Activated T-helper 1 cell treated with anti-CD3 and anti-CD28 coated beads, Interleukin-12 subunit alpha, Interleukin-12 subunit beta, Interleukin-2, Interleukin-4 antibody, amounts not matched to agents 30 ng/mL and 10 ng/mL and 1 ng/mL, durations not matched to agents 14 hours and 24 hours and 36 hours (primary cell): Measurements from ENCODE around the gene FAM228A. TPM values are rescaled to one million over a fixed set of nuclear protein-coding genes. Genes with fewer than 3 reads are reported as not detected.
"Not testable (repeated sequence)": the region's sequence is repeated elsewhere in the genome, so short reads cannot be mapped to it uniquely, and the experiment has no call there.

Experiments
- DNase-seq: peaks from one replicate; pipeline ENCODE4 v3.0.0; 2021; ENCODE audit warnings: low spot score
- H3K27ac Mint-ChIP-seq: one replicate; pipeline ENCODE4 v1.8.0; 2021; ENCODE audit warnings: mild to moderate bottlenecking, mixed read lengths
- H3K27me3 Mint-ChIP-seq: one replicate; pipeline ENCODE4 v1.8.0; 2022; ENCODE audit warnings: mild to moderate bottlenecking, moderate library complexity, mixed read lengths; ENCODE audit not compliant: insufficient read depth
- H3K36me3 Mint-ChIP-seq: one replicate; pipeline ENCODE4 v1.8.0; 2021; ENCODE audit warnings: low read depth, mixed read lengths
- H3K4me1 Mint-ChIP-seq: one replicate; pipeline ENCODE4 v1.8.0; 2021; ENCODE audit warnings: low read depth, mixed read lengths
- H3K4me3 Mint-ChIP-seq: one replicate; pipeline ENCODE4 v1.8.0; 2021; ENCODE audit warnings: mild to moderate bottlenecking, moderate library complexity, mixed read lengths
- H3K9me3 Mint-ChIP-seq: one replicate; pipeline ENCODE4 v1.8.0; 2021; ENCODE audit warnings: mixed read lengths
- intact Hi-C: fragments of 100-400 bp; cut with micrococcal nuclease; formaldehyde crosslinking; loops from one replicate; pipeline ENCODE4 v1.15.1; 2024
- total RNA-seq: library from RNA; stranded (reverse); gene quantifications from 2 replicates; pipeline ENCODE4 v1.2.3, GENCODE V29; 2022

Gene FAM228A
- total RNA-seq, 1 donor from 2014 or later: not detected

DNA sequence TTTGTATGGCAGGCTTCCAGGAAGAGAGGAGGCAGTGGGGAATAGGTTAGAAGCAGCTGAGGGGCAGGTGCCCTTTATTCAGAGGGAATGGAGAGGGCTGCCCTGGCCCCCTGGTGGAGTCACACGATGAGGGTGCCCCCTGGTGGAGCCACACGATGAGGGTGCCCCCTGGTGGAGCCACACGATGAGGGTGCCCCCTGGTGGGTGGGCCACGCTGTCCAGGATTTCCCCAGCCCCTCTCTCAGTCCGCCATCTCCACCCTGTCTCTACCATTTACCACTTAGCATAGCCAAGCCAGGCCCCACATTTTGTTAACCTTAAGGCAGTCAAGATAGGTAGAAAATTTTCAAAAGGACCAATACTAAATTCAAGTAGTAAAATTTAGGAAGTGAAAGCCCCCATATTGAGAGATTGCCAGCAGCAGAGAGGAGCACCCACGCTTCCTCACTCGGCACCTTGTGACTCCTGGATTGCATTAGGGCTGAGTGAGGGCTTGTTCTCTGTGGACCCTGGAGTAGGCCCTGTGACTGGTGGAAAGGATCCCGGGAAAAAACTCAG is 10.4 kb upstream of the FAM228A start:
- intact Hi-C loops: loop anchor here (1.0 kb wide), 1 partner anchor 340 kb away; no protein-coding TSS in a partner anchor

GRCh38 chr2:24169023-24169422 is 5.8 kb upstream of the FAM228A start:
- Mint-ChIP-seq H3K4me1 (no peaks in the 10 kb centered on the region), H3K36me3 (no peaks in the 10 kb centered on the region), H3K9me3 (no peaks in the 10 kb centered on the region), H3K27me3 (peaks cover 11% of the 10 kb centered on the region), H3K27ac (no peak overlapping the region), H3K4me3 (no peak overlapping the region)
- intact Hi-C loops: no loop called here
- no peak for DNase-seq

More for the DNA sequence above, 10.4 kb upstream of the FAM228A start:
- no peak for DNase-seq
- Mint-ChIP-seq H3K36me3 (no peaks in the 10 kb centered on the region), H3K4me3 (no peak overlapping the region), H3K9me3 (peaks cover 3% of the 10 kb centered on the region), H3K27me3 (peaks cover 11% of the 10 kb centered on the region), H3K27ac (no peak overlapping the region), H3K4me1 (no peaks in the 10 kb centered on the region)

DNA sequence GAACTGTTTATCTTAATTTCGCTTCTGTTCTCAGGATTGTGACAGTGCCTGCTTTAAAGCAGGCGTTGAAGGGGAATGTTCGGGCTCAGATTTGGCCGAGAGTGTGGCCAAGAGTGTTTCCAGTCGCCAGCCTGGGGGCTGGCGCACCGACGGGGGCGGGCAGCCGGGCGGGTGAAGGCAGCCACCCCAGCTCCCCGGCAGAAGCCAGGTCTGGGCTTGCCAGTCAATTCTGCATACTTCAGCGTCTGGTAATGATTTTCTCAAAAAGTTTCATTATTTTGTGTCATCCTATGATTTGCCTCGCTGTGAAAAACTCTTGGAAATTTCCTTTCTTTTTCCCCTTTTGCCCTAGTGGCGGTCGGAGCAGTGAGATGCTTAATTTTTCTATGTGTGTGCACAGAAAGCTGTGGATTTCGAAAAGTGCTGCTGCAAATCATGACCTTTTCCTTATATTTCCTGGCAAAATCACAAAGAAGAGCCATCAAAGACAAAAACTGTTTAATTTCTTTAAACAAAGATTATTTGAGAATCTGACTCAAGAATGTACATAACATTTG is 856 bp downstream of the FAM228A start:
- Mint-ChIP-seq H3K36me3 (no peaks in the 10 kb centered on the region), H3K4me3 (no peak overlapping the region), H3K27ac (no peak overlapping the region), H3K27me3 (peaks cover 21% of the 10 kb centered on the region), H3K9me3 (no peaks in the 10 kb centered on the region), H3K4me1 (no peaks in the 10 kb centered on the region)
- intact Hi-C loops: no loop called here
- DNase-seq: no peak

DNA sequence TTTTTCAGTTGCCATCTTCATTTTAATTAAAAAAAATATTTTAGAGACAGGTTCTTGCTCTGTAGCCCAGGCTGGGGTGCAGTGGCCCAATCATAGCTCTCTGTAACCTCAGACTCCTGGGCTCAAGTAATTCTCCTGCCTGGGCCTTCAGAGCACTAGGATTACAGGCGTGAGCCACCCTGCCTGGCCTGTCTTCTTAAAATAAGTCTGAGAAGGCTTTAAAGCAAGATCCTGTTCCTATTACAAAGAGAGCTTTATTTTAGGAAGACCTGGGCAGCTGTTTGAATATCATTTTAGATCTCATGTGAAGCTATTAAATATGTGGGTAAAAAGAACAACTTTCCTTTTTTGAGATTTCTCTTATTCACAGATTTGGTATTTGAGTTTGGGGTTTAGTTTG is 1.5 kb downstream of the FAM228A start:
- Mint-ChIP-seq H3K9me3 (no peaks in the 10 kb centered on the region), H3K27ac (no peak overlapping the region), H3K4me3 (no peak overlapping the region), H3K27me3 (peaks cover 21% of the 10 kb centered on the region), H3K4me1 (no peaks in the 10 kb centered on the region), H3K36me3 (no peaks in the 10 kb centered on the region)
- intact Hi-C loops: no loop called here
- DNase-seq: no peak

- Mint-ChIP-seq H3K4me3 (no peak overlapping the region), H3K9me3 (no peaks in the 10 kb centered on the region), H3K27me3 (peaks cover 9% of the 10 kb centered on the region), H3K36me3 (no peaks in the 10 kb centered on the region), H3K4me1 (no peaks in the 10 kb centered on the region), H3K27ac (no peak overlapping the region)
- intact Hi-C loops: no loop called here
- no peak for DNase-seq
Measured at GRCh38 chr2:24179683-24180082, 4.8 kb downstream of the FAM228A start.

DNA sequence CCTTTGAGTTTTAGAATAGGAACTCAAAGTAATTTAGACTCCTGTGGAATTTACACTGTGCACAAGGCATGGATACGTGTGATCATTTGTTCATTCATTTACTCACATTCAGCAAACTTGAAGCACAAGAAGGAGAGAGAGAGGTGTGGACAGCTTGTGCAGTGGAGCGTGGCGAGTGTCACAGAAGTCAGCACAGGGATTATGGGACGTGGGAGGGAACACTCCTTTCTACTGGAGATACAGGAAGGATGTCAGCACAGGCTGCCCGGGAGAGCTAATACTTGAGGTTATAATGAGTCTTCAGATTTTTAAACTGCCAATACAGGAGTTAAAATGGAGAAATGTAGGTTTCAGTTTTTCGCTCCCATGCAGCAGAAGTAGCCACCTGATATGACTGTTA is 7.0 kb downstream of the FAM228A start:
- intact Hi-C loops: no loop called here
- Mint-ChIP-seq H3K27ac (no peak overlapping the region), H3K36me3 (no peaks in the 10 kb centered on the region), H3K27me3 (peaks cover 4% of the 10 kb centered on the region), H3K4me3 (no peak overlapping the region), H3K9me3 (no peaks in the 10 kb centered on the region), H3K4me1 (no peaks in the 10 kb centered on the region)
- DNase-seq: no peak

- intact Hi-C loops: no loop called here
- no peaks in the 10 kb centered on the region for H3K4me1 Mint-ChIP-seq
Measured at GRCh38 chr2:24182507-24182906, 7.7 kb downstream of the FAM228A start.

GRCh38 chr2:24183366-24184069 is 8.7 kb downstream of the FAM228A start:
- H3K27me3 Mint-ChIP-seq: peaks cover 4% of the 10 kb centered on the region
- H3K27ac Mint-ChIP-seq: no peak overlapping the region
- no peaks in the 10 kb centered on the region for H3K9me3 Mint-ChIP-seq
- H3K4me1 Mint-ChIP-seq: no peaks in the 10 kb centered on the region
- DNase-seq: no peak
- no peak overlapping the region for H3K4me3 Mint-ChIP-seq
- H3K36me3 Mint-ChIP-seq: no peaks in the 10 kb centered on the region
- intact Hi-C loops: no loop called here

More at GRCh38 chr2:24182507-24182906, 7.7 kb downstream of the FAM228A start:
- H3K4me3 Mint-ChIP-seq: no peak overlapping the region
- H3K27me3 Mint-ChIP-seq: peaks cover 2% of the 10 kb centered on the region
- H3K27ac Mint-ChIP-seq: no peak overlapping the region
- H3K9me3 Mint-ChIP-seq: no peaks in the 10 kb centered on the region
- no peak for DNase-seq
- no peaks in the 10 kb centered on the region for H3K36me3 Mint-ChIP-seq

- DNase-seq: no peak
- H3K4me1 Mint-ChIP-seq: no peaks in the 10 kb centered on the region
- peaks cover 4% of the 10 kb centered on the region for H3K27me3 Mint-ChIP-seq
- H3K9me3 Mint-ChIP-seq: no peaks in the 10 kb centered on the region
- H3K27ac Mint-ChIP-seq: no peak overlapping the region
- intact Hi-C loops: no loop called here
- H3K4me3 Mint-ChIP-seq: no peak overlapping the region
- H3K36me3 Mint-ChIP-seq: no peaks in the 10 kb centered on the region
Measured at GRCh38 chr2:24189551-24189950, 14.7 kb downstream of the FAM228A start.

GRCh38 chr2:24190503-24190902 is 15.7 kb downstream of the FAM228A start:
- DNase-seq: no peak
- Mint-ChIP-seq H3K27ac (no peak overlapping the region), H3K27me3 (peaks cover 4% of the 10 kb centered on the region), H3K9me3 (no peaks in the 10 kb centered on the region), H3K4me1 (no peaks in the 10 kb centered on the region), H3K4me3 (no peak overlapping the region), H3K36me3 (no peaks in the 10 kb centered on the region)
- intact Hi-C loops: no loop called here

- H3K36me3 Mint-ChIP-seq: no peaks in the 10 kb centered on the region
- intact Hi-C loops: no loop called here
- no peaks in the 10 kb centered on the region for H3K4me1 Mint-ChIP-seq
- no peak for DNase-seq
- no peaks in the 10 kb centered on the region for H3K9me3 Mint-ChIP-seq
- H3K4me3 Mint-ChIP-seq: no peak overlapping the region
- H3K27me3 Mint-ChIP-seq: peaks cover 4% of the 10 kb centered on the region
- H3K27ac Mint-ChIP-seq: no peak overlapping the region
Measured at GRCh38 chr2:24191156-24191555, 16.3 kb downstream of the FAM228A start.

- peaks cover 4% of the 10 kb centered on the region for H3K27me3 Mint-ChIP-seq
- no peaks in the 10 kb centered on the region for H3K9me3 Mint-ChIP-seq
- no peak overlapping the region for H3K4me3 Mint-ChIP-seq
- H3K4me1 Mint-ChIP-seq: no peaks in the 10 kb centered on the region
- intact Hi-C loops: no loop called here
- H3K36me3 Mint-ChIP-seq: no peaks in the 10 kb centered on the region
- DNase-seq: no peak
- no peak overlapping the region for H3K27ac Mint-ChIP-seq
Measured at GRCh38 chr2:24191848-24192247, 17.0 kb downstream of the FAM228A start.

DNA sequence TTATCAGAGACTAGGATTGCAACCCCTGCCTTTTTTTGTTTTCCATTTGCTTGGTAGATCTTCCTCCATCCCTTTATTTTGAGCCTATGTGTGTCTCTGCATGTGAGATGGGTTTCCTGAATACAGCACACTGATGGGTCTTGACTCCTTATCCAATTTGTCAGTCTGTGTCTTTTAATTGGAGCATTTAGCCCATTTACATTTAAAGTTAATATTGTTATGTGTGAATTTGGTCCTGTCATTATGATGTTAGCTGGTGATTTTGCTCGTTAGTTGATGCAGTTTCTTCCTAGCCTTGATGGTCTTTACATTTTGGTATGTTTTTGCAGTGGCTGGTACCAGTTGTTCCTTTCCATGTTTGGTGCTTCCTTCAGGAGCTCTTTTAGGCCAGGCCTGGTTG is 22.4 kb downstream of the FAM228A start:
- intact Hi-C loops, H3K27me3 Mint-ChIP-seq, H3K4me3 Mint-ChIP-seq, H3K27ac Mint-ChIP-seq, H3K36me3 Mint-ChIP-seq, H3K9me3 Mint-ChIP-seq, DNase-seq, H3K4me1 Mint-ChIP-seq: not testable (repeated sequence)
